ENCODE measurements around the gene NFIB.

DNA sequence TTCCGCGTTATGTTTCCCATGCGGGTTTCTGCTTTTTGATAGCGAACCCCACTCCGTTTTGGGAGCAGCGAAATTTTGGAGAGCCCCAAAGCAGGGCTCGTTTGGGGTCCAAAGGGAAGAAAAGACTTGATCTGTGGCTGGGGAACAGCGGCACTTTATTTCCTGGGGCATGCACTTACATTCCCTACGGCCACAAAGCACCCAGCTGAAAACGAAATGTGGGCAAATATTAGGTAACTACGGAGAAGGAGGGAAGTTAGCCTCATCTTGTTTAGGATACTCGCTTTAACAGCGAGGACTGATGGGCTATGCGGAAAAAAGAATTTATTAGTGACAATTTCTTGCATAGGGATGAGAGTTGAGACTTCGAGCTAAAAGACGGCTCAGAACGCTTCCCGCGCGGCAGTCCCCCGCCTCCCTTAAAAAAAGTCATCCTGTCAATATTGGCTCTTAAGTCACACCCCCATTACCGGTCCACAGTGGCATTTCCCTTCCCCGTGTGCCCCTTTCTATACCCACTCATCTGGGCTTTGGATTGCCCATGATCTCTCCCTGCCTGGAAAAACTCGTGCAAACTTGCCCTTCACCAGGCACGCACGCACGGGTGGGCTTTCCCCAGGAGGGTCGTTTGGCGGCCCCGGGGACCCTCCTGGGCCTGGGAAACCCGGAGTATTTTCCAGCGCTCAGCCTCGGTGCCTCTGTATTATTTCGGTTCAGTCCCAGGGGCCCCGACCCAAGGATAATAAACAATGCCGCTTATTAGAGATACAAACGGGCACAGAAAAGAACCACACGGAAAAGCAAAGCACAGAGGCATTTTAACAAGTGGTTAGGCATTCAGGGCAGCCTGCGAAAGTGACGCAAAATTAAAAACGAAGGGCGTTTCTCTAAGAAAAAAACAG, 35.8 kb upstream of the NFIB start:
- TF ChIP-seq, protein P1, sequence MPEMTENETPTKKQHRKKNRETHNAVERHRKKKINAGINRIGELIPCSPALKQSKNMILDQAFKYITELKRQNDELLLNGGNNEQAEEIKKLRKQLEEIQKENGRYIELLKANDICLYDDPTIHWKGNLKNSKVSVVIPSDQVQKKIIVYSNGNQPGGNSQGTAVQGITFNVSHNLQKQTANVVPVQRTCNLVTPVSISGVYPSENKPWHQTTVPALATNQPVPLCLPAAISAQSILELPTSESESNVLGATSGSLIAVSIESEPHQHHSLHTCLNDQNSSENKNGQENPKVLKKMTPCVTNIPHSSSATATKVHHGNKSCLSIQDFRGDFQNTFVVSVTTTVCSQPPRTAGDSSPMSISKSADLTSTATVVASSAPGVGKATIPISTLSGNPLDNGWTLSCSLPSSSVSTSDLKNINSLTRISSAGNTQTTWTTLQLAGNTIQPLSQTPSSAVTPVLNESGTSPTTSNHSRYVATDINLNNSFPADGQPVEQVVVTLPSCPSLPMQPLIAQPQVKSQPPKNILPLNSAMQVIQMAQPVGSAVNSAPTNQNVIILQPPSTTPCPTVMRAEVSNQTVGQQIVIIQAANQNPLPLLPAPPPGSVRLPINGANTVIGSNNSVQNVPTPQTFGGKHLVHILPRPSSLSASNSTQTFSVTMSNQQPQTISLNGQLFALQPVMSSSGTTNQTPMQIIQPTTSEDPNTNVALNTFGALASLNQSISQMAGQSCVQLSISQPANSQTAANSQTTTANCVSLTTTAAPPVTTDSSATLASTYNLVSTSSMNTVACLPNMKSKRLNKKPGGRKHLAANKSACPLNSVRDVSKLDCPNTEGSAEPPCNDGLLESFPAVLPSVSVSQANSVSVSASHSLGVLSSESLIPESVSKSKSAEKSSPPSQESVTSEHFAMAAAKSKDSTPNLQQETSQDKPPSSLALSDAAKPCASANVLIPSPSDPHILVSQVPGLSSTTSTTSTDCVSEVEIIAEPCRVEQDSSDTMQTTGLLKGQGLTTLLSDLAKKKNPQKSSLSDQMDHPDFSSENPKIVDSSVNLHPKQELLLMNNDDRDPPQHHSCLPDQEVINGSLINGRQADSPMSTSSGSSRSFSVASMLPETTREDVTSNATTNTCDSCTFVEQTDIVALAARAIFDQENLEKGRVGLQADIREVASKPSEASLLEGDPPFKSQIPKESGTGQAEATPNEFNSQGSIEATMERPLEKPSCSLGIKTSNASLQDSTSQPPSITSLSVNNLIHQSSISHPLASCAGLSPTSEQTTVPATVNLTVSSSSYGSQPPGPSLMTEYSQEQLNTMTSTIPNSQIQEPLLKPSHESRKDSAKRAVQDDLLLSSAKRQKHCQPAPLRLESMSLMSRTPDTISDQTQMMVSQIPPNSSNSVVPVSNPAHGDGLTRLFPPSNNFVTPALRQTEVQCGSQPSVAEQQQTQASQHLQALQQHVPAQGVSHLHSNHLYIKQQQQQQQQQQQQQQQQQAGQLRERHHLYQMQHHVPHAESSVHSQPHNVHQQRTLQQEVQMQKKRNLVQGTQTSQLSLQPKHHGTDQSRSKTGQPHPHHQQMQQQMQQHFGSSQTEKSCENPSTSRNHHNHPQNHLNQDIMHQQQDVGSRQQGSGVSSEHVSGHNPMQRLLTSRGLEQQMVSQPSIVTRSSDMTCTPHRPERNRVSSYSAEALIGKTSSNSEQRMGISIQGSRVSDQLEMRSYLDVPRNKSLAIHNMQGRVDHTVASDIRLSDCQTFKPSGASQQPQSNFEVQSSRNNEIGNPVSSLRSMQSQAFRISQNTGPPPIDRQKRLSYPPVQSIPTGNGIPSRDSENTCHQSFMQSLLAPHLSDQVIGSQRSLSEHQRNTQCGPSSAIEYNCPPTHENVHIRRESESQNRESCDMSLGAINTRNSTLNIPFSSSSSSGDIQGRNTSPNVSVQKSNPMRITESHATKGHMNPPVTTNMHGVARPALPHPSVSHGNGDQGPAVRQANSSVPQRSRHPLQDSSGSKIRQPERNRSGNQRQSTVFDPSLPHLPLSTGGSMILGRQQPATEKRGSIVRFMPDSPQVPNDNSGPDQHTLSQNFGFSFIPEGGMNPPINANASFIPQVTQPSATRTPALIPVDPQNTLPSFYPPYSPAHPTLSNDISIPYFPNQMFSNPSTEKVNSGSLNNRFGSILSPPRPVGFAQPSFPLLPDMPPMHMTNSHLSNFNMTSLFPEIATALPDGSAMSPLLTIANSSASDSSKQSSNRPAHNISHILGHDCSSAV (CRISPR knock-in tag; IDR thresholded peaks at IDR 0.05; ENCODE audit: borderline replicate concordance) = no peak
- TF ChIP-seq ZBTB21 (CRISPR knock-in tag; IDR thresholded peaks at IDR 0.05) (no peak), NR2C2 (CRISPR knock-in tag; IDR thresholded peaks at IDR 0.05; ENCODE audit: borderline replicate concordance) (no peak), MAFK (conservative IDR thresholded peaks at IDR 0.05 in 1 of 2, IDR thresholded peaks at IDR 0.05 in 1 of 2; ENCODE audit: low read length in 2 of 2) (no peak), STAG1 (CRISPR knock-in tag; IDR thresholded peaks at IDR 0.05) (no peak), TSC22D2 (CRISPR knock-in tag; IDR thresholded peaks at IDR 0.05; ENCODE audit: borderline replicate concordance) (no peak), MIER2 (CRISPR knock-in tag; IDR thresholded peaks at IDR 0.05) (no peak), TBP (CRISPR knock-in tag; IDR thresholded peaks at IDR 0.05) (no peak)
- TF ChIP-seq, protein P2, sequence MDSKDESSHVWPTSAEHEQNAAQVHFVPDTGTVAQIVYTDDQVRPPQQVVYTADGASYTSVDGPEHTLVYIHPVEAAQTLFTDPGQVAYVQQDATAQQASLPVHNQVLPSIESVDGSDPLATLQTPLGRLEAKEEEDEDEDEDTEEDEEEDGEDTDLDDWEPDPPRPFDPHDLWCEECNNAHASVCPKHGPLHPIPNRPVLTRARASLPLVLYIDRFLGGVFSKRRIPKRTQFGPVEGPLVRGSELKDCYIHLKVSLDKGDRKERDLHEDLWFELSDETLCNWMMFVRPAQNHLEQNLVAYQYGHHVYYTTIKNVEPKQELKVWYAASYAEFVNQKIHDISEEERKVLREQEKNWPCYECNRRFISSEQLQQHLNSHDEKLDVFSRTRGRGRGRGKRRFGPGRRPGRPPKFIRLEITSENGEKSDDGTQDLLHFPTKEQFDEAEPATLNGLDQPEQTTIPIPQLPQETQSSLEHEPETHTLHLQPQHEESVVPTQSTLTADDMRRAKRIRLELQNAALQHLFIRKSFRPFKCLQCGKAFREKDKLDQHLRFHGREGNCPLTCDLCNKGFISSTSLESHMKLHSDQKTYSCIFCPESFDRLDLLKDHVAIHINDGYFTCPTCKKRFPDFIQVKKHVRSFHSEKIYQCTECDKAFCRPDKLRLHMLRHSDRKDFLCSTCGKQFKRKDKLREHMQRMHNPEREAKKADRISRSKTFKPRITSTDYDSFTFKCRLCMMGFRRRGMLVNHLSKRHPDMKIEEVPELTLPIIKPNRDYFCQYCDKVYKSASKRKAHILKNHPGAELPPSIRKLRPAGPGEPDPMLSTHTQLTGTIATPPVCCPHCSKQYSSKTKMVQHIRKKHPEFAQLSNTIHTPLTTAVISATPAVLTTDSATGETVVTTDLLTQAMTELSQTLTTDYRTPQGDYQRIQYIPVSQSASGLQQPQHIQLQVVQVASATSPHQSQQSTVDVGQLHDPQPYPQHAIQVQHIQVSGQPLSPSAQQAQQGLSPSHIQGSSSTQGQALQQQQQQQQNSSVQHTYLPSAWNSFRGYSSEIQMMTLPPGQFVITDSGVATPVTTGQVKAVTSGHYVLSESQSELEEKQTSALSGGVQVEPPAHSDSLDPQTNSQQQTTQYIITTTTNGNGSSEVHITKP (CRISPR knock-in tag; IDR thresholded peaks at IDR 0.05; ENCODE audit: low read depth) = no peak
- TF ChIP-seq, protein P3, sequence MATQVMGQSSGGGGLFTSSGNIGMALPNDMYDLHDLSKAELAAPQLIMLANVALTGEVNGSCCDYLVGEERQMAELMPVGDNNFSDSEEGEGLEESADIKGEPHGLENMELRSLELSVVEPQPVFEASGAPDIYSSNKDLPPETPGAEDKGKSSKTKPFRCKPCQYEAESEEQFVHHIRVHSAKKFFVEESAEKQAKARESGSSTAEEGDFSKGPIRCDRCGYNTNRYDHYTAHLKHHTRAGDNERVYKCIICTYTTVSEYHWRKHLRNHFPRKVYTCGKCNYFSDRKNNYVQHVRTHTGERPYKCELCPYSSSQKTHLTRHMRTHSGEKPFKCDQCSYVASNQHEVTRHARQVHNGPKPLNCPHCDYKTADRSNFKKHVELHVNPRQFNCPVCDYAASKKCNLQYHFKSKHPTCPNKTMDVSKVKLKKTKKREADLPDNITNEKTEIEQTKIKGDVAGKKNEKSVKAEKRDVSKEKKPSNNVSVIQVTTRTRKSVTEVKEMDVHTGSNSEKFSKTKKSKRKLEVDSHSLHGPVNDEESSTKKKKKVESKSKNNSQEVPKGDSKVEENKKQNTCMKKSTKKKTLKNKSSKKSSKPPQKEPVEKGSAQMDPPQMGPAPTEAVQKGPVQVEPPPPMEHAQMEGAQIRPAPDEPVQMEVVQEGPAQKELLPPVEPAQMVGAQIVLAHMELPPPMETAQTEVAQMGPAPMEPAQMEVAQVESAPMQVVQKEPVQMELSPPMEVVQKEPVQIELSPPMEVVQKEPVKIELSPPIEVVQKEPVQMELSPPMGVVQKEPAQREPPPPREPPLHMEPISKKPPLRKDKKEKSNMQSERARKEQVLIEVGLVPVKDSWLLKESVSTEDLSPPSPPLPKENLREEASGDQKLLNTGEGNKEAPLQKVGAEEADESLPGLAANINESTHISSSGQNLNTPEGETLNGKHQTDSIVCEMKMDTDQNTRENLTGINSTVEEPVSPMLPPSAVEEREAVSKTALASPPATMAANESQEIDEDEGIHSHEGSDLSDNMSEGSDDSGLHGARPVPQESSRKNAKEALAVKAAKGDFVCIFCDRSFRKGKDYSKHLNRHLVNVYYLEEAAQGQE (IDR thresholded peaks at IDR 0.05; ENCODE audit: borderline replicate concordance in 1 of 2, low read depth in 1 of 2, low read length in 2 of 2) = no peak
- TF ChIP-seq, protein P4, sequence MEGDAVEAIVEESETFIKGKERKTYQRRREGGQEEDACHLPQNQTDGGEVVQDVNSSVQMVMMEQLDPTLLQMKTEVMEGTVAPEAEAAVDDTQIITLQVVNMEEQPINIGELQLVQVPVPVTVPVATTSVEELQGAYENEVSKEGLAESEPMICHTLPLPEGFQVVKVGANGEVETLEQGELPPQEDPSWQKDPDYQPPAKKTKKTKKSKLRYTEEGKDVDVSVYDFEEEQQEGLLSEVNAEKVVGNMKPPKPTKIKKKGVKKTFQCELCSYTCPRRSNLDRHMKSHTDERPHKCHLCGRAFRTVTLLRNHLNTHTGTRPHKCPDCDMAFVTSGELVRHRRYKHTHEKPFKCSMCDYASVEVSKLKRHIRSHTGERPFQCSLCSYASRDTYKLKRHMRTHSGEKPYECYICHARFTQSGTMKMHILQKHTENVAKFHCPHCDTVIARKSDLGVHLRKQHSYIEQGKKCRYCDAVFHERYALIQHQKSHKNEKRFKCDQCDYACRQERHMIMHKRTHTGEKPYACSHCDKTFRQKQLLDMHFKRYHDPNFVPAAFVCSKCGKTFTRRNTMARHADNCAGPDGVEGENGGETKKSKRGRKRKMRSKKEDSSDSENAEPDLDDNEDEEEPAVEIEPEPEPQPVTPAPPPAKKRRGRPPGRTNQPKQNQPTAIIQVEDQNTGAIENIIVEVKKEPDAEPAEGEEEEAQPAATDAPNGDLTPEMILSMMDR (CRISPR knock-in tag; IDR thresholded peaks at IDR 0.05) = no peak

Measured in HepG2 (cell line).